Iris pigment epithelial cell (primary cell): ENCODE data around the gene SPDYA.

Experiments
- DNase-seq: peaks from one replicate; pipeline ENCODE4 v3.0.0-alpha.2; 2011; ENCODE audit warnings: low read depth

Gene SPDYA

DNA sequence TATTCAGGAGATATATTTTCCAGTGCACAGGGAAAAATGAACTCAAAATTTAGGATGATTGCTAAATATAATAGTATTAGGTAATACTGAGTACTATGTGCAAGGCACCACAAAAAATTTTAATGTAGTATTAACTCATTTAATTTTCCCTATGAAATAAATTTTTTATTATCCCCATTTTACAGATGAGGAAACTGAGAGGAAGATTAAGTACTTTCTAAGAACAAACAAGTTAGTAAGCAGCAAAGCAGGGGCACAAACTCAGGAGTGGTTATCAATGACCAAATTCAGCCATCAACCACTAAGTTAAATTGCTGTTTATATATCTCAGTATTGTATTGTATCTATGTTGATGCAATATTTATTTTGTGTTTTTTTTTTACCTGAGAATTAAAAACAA, 14.2 kb downstream of the SPDYA start:
- DNase-seq, result no peak

- DNase-seq, result peak; percentile 39
Observed at GRCh38 chr2:28828382-28828781, 17.7 kb downstream of the SPDYA start.

DNA sequence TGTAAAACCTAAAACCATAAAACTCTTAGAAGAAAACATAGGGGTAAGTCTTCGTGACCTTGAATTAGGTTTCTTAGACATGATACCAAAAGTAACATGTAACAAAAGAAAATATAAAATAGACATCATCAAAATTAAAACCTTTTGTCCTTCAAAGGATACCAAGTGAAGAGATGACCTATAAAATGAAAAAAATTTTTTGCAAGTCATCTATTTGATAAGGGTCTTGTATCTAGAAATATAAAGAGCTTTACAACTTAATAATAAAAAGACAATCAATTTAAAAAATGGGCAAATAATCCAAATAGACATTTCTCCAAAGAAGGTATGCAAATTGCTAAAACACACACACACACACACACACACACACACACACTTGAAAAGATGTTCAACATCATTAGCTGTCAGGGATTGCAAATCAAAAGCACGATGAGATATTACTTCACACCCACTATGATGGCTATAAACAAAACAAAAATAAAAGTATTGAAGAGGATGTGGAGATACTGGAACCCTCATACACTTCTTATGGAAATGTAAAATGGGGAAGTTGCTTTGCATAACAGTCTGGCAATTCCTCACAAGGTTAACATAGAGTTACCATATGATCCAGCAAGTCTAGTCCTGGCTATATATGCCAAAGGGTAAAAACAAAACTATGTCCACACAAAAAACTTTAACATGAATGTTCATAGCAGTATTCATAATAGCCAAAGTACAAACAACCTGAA, 23.3 kb downstream of the SPDYA start:
- DNase-seq, result no peak

DNA sequence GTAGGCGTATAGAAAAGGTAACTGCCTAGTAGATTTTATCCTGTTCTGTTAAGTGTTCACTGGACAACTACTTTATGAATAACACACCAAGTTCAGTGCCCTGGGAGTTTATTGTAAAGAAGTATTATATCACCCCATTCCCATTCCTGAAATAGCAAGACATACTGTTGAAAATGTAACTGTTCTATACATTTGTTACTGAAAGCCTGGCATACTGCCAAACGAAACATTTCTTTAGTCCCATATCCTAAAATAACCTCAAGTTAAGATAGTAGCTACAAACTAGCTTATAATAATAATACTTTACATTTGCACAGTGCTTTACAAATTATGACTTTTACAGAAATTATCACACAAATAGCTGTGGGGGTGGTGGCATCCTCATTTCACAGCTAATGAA, 25.1 kb downstream of the SPDYA start:
- DNase-seq, result no peak

DNA sequence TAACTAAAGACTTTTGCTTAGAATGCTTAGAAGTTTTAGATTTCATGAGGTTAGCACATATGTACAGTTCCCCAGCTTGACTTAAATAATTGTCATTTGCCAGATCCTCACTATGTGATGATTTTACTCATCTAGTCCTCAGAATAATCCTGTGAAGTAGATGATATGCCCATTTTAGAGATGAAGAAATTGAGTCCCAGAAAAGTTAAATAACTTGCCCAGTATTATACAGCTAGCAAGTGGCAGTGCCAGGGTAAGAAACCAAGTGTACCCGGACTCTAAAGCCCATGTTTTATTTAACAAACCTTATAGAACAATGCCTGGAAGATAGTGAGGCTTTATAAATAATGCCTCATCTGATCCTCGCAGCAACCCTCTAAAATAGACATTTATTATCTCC, 28.3 kb downstream of the SPDYA start:
- no peak for DNase-seq

- peak; percentile 31 for DNase-seq
Observed at GRCh38 chr2:28842042-28842441, 31.4 kb downstream of the SPDYA start.

DNA sequence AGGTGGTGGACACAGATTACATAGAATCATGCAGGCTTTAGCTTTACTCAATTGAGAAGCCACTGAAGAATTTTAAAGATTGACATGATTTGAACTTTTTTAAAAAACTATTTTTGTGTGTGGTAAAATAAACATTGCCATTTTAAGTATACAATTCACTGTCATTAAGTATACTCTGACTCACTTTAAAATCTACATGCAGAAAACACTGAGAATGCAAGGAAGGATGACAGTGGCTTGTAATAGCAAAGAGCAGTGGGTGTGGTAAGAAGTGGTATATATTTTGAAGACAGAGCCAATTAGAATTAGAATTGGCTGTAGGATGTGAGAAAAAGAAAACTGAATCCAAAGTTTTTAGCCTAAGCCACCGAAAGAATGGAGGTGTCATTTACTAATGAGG, 44.6 kb downstream of the SPDYA start:
- DNase-seq, result peak; percentile 4

DNA sequence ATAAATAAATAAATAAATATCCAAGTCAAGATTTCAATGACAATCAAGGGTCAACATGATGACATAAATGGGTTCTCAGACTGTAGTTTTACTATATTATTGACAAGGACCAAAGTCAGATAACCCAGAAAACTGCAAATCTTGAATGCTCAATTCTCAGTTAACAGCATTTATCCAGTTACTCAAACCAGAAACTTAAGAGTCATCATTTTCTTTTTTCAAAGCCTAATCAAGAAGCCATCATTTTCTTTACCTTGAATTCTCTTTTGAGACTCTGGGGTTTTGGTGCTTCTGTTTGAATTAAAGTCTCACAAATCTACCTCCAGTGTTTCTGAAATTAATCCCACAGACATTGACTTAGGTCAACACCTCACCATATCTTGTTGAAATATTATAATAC, 45.3 kb downstream of the SPDYA start:
- DNase-seq, result no peak

GRCh38 chr2:28868611-28869010, 58.0 kb downstream of the SPDYA start:
- no peak for DNase-seq

DNA sequence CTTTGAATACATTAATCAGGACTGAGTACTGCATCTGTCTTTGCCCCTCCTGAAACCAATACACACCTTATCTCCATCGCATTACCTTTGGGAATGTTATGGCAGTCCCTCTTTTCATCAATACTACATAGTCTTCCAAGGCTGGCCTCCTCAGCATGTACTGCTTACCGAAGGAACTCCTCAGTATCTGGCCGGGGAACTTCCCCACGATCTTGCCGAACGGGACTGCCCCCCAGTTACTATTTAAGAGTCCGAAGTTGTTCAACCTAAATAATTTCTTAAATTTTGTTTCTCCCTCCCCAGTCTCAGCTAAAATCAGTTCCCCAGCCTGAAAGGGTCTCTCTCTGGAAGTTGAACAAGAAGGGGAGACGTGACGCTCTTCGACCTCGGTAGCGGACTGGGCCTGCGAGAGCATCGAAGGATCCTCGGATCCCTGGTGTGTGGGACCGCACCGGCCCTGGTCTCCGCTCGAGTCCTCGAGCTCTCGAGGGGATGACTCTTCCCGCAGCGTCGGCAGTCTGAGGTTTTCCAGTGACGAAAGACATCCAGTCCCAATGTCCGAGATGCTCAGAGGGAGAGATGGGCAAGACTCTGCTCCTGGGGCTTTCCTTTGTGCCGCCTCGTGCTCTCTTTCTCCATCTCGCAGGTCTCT, 59.0 kb downstream of the SPDYA start:
- DNase-seq, result peak; percentile 35

GRCh38 chr2:28870146-28870891, 59.7 kb downstream of the SPDYA start, which contains the start of gene TRMT61B:
TRMT61B (minus strand) TSS chr2:28870309; CDS start chr2:28870277, 32 bp downstream.
- peak; percentile 95 for DNase-seq

- DNase-seq, result no peak
Observed at GRCh38 chr2:28871620-28872019, 61.0 kb downstream of the SPDYA start.

- DNase-seq, result no peak
Observed at GRCh38 chr2:28880193-28880592, 69.6 kb downstream of the SPDYA start.

DNA sequence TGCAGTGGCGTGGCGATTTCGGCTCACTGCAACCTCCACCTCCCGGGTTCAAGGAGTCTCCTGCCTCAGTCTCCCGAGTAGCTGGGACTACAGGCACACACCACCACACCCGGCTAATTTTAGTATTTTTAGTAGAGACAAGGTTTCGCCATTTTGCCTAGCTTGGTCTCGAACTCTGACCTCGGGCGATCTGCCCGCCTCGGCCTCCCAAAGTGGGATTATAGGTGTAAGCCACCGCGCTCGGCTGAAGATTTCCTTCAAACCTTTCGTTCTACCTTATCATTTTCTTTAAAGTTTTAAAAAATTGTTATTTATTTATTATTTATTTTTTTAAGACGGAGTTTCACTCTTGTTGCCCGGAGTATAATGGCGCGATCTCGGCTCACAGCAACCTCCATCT, 82.9 kb downstream of the SPDYA start:
- DNase-seq, result no peak

- peak; percentile 100 for DNase-seq
Observed at GRCh38 chr2:28894470-28895188, 84.0 kb downstream of the SPDYA start, which contains the start of gene WDR43. WDR43 (plus strand) TSS chr2:28894667; CDS start chr2:28894699, 32 bp downstream.

DNA sequence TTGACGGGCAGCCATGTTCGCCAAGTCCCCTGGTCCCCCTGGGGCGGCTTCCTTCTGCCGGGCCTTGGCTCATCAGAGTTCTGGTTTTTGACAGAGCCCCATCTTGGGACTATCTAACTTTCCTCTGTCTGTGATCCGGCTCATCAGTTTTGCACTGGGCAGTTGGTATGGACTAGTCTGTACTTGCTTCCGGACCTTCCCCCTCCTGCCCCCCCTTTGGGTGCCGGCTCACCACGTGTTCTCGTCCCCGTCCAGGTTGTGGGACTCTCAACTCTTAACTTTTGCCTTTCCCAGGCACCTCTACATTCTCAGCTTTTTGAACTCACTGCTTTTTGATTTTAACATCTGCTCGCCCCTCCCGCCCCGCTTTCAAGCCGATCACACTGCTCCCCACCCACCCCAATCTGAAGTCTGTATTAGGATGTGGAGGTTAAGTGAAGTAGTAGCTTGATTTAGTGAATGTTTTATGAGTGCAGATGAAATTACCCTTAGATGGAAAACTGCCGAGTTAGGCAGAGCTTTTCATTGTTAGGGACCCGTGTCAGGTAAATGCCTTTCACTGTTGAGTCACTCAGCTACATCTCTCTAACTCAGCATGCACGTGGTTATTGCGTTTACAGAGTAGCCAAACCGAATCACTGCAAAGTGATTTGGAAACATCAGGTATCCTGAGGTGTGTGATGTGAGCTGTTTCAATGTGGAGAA, 84.7 kb downstream of the SPDYA start:
- DNase-seq, result peak; percentile 65

GRCh38 chr2:28896906-28897305, 86.3 kb downstream of the SPDYA start:
- DNase-seq, result peak; percentile 47

GRCh38 chr2:28898048-28898447, 87.4 kb downstream of the SPDYA start:
- DNase-seq, result no peak
